ENCODE measurements around the gene RAB30.

The RAB30 gene

GRCh38 chr11:82987997-82988396 lies 83.7 kb downstream of the RAB30 start:
- TF ChIP-seq CTCF (IDR thresholded peaks at IDR 0.05) = no peak

- TF ChIP-seq CTCF (IDR thresholded peaks at IDR 0.05) = no peak
Measured at GRCh38 chr11:82986446-82986845, 85.3 kb downstream of the RAB30 start.

GRCh38 chr11:82981852-82982251 lies 89.8 kb downstream of the RAB30 start:
- TF ChIP-seq CTCF (IDR thresholded peaks at IDR 0.05) = no peak

- TF ChIP-seq CTCF (IDR thresholded peaks at IDR 0.05) = no peak
Measured at GRCh38 chr11:82980947-82981346, 90.8 kb downstream of the RAB30 start.

- no peak for TF ChIP-seq CTCF (IDR thresholded peaks at IDR 0.05)
Measured at GRCh38 chr11:82980292-82980691, 91.4 kb downstream of the RAB30 start.

GRCh38 chr11:82979824-82980223 lies 91.9 kb downstream of the RAB30 start:
- no peak for TF ChIP-seq CTCF (IDR thresholded peaks at IDR 0.05)

- no peak for TF ChIP-seq CTCF (IDR thresholded peaks at IDR 0.05)
Measured at GRCh38 chr11:82978422-82979099, 93.1 kb downstream of the RAB30 start.

GRCh38 chr11:82976786-82977185 lies 94.9 kb downstream of the RAB30 start:
- TF ChIP-seq CTCF (IDR thresholded peaks at IDR 0.05) = no peak

Measured in LNCAP (cell line).